HL-60/S4 treated with retinoic acid at 250 ng/mL for 4 days and 3 days (cell line): ENCODE results near the gene PRDX5.

Experiments
- in situ Hi-C: fragments of 300-500 bp; cut with MboI; formaldehyde crosslinking; loops from 2 replicates; pipeline ENCODE4 v1.7.0; 2022; ENCODE audit warnings: low sequenced_read_pairs

PRDX5 gene

GRCh38 chr11:64289002-64289564 lies 28.8 kb upstream of the PRDX5 start:
- in situ Hi-C loops = no loop called here

GRCh38 chr11:64290352-64291261 lies 27.3 kb upstream of the PRDX5 start:
- in situ Hi-C loops = no loop called here

DNA sequence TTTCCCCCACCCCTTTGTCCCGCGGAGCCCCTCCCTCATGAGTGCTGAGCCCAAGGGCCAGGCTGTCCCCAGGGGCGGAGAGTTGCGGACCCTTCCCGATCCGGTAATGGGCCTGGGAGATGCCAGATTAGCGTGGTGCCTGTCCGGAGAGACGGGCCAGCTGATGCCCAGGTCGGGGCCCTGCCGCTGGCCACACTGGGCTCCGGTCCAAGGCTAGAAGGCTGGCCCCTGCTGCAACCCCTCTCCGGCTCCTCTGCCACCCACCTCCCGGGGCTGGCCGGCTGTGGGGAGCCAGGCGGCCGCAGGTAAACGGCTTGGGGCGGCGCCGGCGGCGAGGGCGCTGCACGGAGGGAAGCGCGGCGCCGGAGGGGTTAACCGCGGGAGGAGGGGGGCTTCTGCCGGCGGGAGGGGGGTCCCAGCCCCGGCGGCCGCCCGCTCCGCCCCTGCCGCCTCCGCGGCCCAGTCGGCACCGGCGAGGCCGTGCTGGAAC lies 26.6 kb upstream of the PRDX5 start, which contains the start of gene KCNK4:
Gene KCNK4 (plus strand): TSS at position 41 of the 490 bp plus-strand sequence. CDS start 1,717 bp downstream, outside the sequence.
- in situ Hi-C loops = no loop called here

DNA sequence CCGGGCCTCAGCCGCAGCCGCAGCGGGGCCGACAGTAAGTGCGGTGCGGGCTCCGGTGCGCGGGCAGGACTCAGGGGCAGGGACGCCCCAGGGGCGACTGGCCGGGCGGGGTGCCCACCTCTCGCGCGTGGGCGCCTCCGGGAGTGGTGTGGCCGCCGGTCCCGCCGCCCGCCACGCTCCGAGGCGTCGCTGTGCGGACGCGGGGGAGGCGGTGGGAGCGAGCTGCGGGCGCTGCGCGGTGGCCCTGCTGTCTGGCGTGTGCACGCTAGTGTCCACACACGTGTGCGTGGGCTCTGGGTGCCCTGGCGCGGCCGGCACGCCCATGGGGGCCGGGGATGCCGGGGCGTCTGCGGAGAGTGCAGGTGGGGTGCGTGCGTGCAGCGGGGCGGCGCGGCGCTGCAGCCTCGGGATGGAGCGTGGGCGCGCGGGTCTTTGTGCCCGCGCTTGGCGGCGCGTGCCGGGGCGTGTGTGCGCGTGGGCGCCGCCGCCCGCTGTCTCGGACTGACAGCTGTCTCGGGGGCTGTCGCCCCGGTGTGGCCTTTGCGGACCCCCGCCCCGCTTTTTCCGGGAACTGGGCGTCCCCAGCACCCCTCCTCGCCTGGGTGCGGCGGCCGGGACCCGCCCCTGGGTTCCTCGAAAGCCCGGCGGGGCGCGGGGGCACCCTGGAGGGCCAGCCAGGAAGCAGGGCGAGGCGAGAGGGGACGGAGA lies 26.0 kb upstream of the PRDX5 start:
- in situ Hi-C loops = no loop called here

DNA sequence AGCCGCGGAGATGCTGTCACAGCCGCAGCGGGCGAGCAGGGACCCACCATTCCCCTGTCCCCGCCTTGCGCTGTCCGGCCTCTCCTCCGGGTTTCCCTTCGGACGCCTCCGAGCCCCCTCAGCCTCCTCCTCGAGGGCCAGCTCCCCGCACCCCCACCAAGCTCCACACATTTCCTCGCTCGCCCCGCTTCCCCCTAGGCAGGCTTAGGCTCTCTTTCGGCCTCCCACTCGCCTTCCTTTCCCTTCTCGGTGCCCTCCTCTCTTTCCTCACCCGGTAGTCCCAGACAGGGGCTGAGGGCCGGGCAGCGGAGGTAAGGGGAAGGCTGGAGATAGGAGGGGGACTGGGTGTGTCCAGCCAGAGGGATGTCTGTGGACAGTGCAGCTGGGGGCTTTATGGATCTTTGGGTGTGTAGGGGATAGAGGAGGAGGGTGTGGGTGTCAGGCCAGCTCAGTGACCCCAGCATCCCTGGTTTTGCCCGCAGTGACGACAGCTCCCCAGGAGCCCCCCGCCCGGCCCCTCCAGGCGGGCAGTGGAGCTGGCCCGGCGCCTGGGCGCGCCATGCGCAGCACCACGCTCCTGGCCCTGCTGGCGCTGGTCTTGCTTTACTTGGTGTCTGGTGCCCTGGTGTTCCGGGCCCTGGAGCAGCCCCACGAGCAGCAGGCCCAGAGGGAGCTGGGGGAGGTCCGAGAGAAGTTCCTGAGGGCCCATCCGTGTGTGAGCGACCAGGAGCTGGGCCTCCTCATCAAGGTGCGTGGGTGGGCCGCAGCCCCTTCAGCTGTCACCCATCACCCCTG lies 25.3 kb upstream of the PRDX5 start:
- in situ Hi-C loops = no loop called here

DNA sequence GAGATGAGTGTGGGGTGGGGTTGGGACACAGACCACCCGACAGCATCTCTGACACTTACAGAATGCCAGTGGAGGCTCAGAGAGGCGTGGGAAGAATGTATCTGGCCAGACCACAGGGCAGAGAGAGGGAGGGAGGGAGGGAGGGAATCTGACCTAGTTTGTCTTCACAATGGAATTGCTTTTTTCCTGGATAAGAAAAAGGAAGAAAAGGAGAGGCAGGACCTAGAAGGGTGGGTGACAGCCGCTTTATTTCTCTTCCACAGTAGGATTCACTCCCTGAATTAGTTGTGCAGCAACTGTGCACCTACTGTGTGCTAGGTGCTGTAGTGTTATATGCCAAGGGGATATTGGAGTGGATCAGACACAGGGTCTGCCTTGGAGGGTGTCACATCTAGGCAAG lies 23.1 kb upstream of the PRDX5 start:
- in situ Hi-C loops = no loop called here

DNA sequence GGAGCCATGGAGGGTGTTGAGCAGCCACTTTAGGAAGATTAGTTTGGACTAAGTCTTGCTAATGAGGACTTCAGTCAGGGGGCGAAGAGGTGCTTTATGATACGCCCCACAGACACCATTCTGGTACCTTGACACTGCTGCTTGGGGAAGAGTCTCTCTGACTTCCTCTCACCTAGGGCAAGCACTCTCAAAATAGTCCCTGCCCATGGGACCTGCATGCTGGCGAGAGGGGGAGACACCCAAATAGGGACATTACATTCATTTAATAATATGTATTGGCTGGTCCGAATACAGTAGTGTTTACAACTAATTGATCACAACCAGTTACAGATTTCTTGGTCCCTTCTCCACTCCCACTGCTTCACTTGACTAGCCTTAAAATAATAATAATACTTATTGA lies 22.2 kb upstream of the PRDX5 start:
- in situ Hi-C loops = no loop called here

DNA sequence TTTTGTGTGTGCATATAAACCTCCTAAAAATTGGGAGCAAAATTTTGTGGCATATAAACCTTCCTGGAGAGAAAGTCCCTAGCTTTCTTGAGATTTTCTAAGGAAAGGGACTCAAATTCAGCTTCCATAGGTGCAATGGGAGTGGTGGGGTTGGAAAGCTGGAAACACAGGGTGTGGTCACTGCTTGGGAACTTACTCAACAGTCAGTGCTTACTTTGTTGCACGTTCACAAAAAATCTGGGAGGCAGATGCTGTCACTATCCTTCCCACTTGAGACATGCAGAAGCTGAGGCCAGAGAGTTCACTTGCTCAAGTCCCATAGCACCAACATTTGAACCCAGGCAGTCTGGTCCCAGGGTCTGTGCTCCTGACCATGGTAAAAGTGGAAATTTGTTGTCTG lies 21.7 kb upstream of the PRDX5 start:
- in situ Hi-C loops = no loop called here

GRCh38 chr11:64296830-64297698 lies 20.9 kb upstream of the PRDX5 start:
- in situ Hi-C loops = no loop called here

GRCh38 chr11:64297699-64298358 lies 20.1 kb upstream of the PRDX5 start:
- in situ Hi-C loops = no loop called here

- in situ Hi-C loops = no loop called here
Observed at GRCh38 chr11:64298966-64299846, 18.7 kb upstream of the PRDX5 start.

DNA sequence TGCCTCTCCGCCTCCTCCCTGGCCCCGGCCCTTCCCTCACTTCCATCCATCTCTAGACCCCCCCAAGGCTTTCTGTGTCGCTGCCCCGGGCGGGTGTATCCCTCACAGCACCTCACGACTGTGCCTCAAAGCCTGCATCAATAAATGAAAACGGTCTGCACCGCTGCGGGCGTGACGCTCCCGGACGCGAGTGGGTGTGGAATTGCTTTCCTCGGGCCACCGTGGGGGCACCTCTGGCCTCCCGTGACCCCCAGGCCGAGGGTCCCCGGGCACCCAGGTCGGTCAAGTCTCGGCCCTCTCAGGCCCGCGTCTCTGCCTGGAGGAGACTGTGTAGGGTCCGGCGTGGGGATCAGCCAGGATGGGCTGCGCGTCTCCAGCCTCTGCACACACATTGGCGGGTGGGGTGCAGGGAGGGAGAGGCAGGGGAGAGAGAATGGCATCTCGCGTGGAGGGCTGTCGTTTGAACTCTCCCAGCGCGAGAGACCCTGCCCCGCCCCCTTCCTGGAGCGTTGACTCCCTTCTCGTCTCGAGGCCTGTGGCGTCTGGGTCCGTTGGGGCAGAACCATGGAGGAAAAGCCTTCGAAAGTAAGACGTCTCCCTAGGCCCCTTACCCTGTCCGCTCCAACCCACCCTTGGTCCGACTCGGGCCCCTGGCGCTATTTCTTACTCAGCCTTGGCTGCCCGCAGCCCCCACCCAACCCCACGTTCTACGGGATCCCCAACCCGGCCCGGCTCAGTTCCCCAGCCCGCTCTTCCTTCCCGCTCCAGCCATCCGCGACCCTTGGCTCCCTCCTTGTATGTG lies 17.9 kb upstream of the PRDX5 start, which contains the start of gene CATSPERZ:
Gene CATSPERZ (plus strand): TSS at position 512 of the 802 bp plus-strand sequence. CDS start 53 bp downstream, at position 565.
- in situ Hi-C loops = no loop called here

DNA sequence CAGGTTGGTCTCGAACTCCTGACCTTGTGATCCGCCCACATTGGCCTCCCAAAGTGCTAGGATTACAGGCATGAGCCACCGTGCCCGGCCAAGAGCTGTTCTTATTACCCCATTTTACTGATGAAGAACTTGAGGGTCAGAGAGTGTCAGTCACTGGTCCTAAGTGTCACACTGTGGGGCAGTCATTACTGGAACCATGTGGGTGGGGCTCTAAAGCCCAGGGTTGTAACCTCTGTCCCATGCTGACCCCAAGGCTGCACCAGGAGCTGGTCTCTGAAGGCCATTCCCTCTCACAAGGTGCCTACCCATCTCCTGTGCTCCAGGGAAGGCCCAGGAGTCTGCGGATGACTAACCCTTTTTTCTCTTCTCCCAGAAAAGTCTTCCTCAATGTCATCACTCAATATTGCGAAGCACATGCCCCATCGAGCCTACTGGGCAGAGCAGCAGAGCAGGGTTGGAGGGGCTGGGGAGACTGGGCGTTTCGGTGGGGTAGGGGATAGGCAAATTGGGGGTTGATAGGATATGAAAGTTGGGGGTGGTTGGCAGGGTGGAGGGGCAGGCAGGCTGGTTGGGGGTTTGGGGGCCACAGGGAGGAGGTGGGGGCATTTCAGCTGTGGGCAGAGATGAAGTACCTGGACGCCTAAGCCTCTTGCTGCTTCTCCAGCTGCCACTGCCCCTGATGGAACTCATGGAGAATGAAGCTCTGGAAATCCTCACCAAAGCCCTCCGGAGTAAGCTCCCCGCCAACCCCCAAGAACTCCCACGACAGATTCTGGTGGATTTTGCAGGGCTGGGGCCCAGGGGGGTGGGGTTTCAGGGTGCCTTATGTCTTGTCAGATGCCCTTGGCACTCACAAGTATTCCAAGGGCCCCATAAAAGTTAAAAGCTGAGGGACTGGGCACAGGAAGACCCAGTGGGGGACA lies 14.6 kb upstream of the PRDX5 start:
- in situ Hi-C loops = no loop called here

DNA sequence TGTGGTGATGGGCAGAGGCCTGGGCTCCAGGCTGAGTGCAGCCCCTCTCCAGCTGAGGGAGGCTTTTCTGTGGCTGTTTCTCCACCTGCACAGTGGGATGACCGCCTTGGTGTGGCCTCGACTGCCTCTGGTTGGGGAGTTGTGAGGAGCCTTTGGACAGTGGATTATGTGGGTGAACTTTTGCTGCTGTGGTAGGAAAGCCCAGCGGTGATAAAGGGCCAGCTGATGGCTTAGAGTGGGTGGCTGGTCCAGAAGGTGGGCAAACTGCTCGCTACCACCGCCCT lies 13.9 kb upstream of the PRDX5 start:
- in situ Hi-C loops = no loop called here

GRCh38 chr11:64304316-64305072 lies 13.4 kb upstream of the PRDX5 start:
- in situ Hi-C loops = no loop called here
